ENCODE measurements around the gene DCAF11. TPM values are rescaled to one million over a fixed set of nuclear protein-coding genes. Genes with fewer than 3 reads are reported as not detected.

Gene DCAF11
- total and polyA plus RNA-seq, 2 of the 13 experiments (the other 11 are each of a cell fraction or from before 2014, with no cell fraction given), result 150 to 257 TPM

- TF ChIP-seq HNF1A (IDR thresholded peaks at IDR 0.05; ENCODE audit: low read depth) (no peak), HNF1A (CRISPR knock-in tag; IDR thresholded peaks at IDR 0.05; ENCODE audit: borderline replicate concordance) (no peak), TERF1 (CRISPR knock-in tag; IDR thresholded peaks at IDR 0.05) (no peak), ATF3 (CRISPR knock-in tag; IDR thresholded peaks at IDR 0.05) (no peak), ATM (IDR thresholded peaks at IDR 0.05; ENCODE audit: borderline replicate concordance) (no peak), ZNF382 (CRISPR knock-in tag; IDR thresholded peaks at IDR 0.05; ENCODE audit: borderline replicate concordance) (no peak), CBX1 (IDR thresholded peaks at IDR 0.05; ENCODE audit: low read depth) (no peak), ZZZ3 (CRISPR knock-in tag; IDR thresholded peaks at IDR 0.05; ENCODE audit: borderline replicate concordance) (no peak), HNRNPK (IDR thresholded peaks at IDR 0.05; ENCODE audit: low read depth, low read length, poor library complexity, severe bottlenecking) (no peak), MIER3 (CRISPR knock-in tag; IDR thresholded peaks at IDR 0.05; ENCODE audit: borderline replicate concordance) (no peak), ZBTB21 (CRISPR knock-in tag; IDR thresholded peaks at IDR 0.05) (no peak), ZNF354B (CRISPR knock-in tag; IDR thresholded peaks at IDR 0.05) (no peak), NFYB (CRISPR knock-in tag; IDR thresholded peaks at IDR 0.05) (no peak), ZNF558 (CRISPR knock-in tag; IDR thresholded peaks at IDR 0.05; ENCODE audit: borderline replicate concordance) (no peak), KAT7 (CRISPR knock-in tag; IDR thresholded peaks at IDR 0.05; ENCODE audit: borderline replicate concordance) (no peak), CREM (IDR thresholded peaks at IDR 0.05) (no peak), CREM (CRISPR knock-in tag; IDR thresholded peaks at IDR 0.05) (no peak), SOX13 (IDR thresholded peaks at IDR 0.05) (no peak), SOX13 (CRISPR knock-in tag; conservative IDR thresholded peaks at IDR 0.05 in 1 of 2, IDR thresholded peaks at IDR 0.05 in 1 of 2) (no peak; a peak in 2 of 4 replicates), NR2C2 (CRISPR knock-in tag; IDR thresholded peaks at IDR 0.05; ENCODE audit: borderline replicate concordance) (no peak), TBL1XR1 (IDR thresholded peaks at IDR 0.05; ENCODE audit: borderline replicate concordance, low read length, partially characterized antibody) (no peak), ZNF143 (CRISPR knock-in tag; IDR thresholded peaks at IDR 0.05) (0 out of 2 replicates have a peak, but pooled peaks have one; percentile 33), TARDBP (CRISPR knock-in tag; IDR thresholded peaks at IDR 0.05) (no peak), ISX (CRISPR knock-in tag; conservative IDR thresholded peaks at IDR 0.05) (no peak; the same call in 1 of the 2 replicates)
- TF ChIP-seq, protein P1, sequence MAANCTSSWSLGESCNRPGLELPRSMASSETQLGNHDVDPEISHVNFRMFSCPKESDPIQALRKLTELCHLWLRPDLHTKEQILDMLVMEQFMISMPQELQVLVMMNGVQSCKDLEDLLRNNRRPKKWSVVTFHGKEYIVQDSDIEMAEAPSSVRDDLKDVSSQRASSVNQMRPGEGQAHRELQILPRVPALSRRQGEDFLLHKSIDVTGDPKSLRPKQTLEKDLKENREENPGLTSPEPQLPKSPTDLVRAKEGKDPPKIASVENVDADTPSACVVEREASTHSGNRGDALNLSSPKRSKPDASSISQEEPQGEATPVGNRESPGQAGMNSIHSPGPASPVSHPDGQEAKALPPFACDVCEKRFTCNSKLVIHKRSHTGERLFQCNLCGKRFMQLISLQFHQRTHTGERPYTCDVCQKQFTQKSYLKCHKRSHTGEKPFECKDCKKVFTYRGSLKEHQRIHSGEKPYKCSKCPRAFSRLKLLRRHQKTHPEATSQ (CRISPR knock-in tag; IDR thresholded peaks at IDR 0.05; ENCODE audit: borderline replicate concordance), result no peak
Measured at GRCh38 chr14:24081739-24082211, 32.8 kb upstream of the DCAF11 start (continued).
